Upper lobe of right lung (tissue), 1 donor: ENCODE results near the gene IMPG1. TPM values are rescaled to one million over a fixed set of nuclear protein-coding genes. Genes with fewer than 3 reads are reported as not detected.

ENCODE experiments used
- ATAC-seq: fragments of 200-7000 bp; cut with Tn5 transposase; one replicate; pipeline ENCODE4 v1.9.1; 2020; ENCODE audit warnings: mild to moderate bottlenecking, moderate library complexity
- DNase-seq: peaks from one replicate; pipeline ENCODE4 v3.0.0-alpha.2; 2020
- H3K27ac ChIP-seq: fragments of 200-600 bp; one replicate; pipeline ENCODE4 v1.8.0; 2022
- H3K27me3 ChIP-seq: fragments of 200-600 bp; one replicate; pipeline ENCODE4 v1.8.0; 2022; ENCODE audit warnings: mild to moderate bottlenecking
- H3K36me3 ChIP-seq: fragments of 200-600 bp; one replicate; pipeline ENCODE4 v1.8.0; 2022
- H3K4me1 ChIP-seq: fragments of 200-600 bp; one replicate; pipeline ENCODE4 v1.8.0; 2022
- H3K4me3 ChIP-seq: fragments of 200-600 bp; one replicate; pipeline ENCODE4 v1.8.0; 2022; ENCODE audit warnings: mild to moderate bottlenecking
- H3K9me3 ChIP-seq: fragments of 200-600 bp; one replicate; pipeline ENCODE4 v1.8.0; 2022
- intact Hi-C: fragments of 100-400 bp; cut with DNase I; formaldehyde crosslinking; loops from one replicate; pipeline ENCODE4 v1.11.0; 2022
- long read RNA-seq: library from polyadenylated mRNA; unstranded; transcript quantifications from one replicate; pipeline ENCODE4 v2.0.0, GENCODE V29; 2021
- total RNA-seq: library from RNA; stranded (reverse); fragmentation: NEBNext Ultra II Directional; extraction: Animal tissue kit (Norgen Biotek cat#: 25700); gene quantifications from one replicate; pipeline ENCODE4 v1.2.1, GENCODE V29; 2021
- TF ChIP-seq, protein P1 (sequence below): fragments of 200-600 bp; IDR thresholded peaks from one replicate; pipeline ENCODE4 v1.8.0; 2022; ENCODE audit warnings: antibody characterized with exemption
- donor health status: DM: no; HTN: yes; CAD: no; lungs with severe emphysema.

IMPG1 gene, protein sequence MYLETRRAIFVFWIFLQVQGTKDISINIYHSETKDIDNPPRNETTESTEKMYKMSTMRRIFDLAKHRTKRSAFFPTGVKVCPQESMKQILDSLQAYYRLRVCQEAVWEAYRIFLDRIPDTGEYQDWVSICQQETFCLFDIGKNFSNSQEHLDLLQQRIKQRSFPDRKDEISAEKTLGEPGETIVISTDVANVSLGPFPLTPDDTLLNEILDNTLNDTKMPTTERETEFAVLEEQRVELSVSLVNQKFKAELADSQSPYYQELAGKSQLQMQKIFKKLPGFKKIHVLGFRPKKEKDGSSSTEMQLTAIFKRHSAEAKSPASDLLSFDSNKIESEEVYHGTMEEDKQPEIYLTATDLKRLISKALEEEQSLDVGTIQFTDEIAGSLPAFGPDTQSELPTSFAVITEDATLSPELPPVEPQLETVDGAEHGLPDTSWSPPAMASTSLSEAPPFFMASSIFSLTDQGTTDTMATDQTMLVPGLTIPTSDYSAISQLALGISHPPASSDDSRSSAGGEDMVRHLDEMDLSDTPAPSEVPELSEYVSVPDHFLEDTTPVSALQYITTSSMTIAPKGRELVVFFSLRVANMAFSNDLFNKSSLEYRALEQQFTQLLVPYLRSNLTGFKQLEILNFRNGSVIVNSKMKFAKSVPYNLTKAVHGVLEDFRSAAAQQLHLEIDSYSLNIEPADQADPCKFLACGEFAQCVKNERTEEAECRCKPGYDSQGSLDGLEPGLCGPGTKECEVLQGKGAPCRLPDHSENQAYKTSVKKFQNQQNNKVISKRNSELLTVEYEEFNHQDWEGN
- total RNA-seq = not detected
- long read RNA-seq = 0 reads

DNA sequence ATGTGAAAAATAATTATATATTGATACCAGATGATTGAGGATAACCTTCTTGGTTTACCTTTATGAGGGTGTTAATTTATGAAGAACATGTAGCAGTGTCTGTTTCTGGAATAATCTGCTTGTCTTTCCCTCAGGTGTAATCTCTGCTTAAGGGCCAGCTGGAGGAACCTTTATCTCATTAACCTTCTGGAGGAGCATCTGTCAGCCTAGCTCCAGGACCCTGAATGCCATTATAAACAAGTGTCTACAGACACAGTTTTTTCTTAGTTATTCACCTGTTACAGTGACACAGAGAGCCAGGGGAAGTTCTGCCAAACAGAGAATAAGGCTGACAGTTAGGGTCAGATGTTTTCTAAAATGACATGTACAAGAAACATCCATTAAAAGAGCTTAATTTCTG is at the start of gene IMPG1:
TSS of gene IMPG1 (minus strand) at position 101 of the 400 bp plus-strand sequence. CDS start 174 bp downstream, outside the sequence.
- Histone ChIP-seq H3K27me3 (no peaks in the 10 kb centered on the region), H3K36me3 (no peaks in the 10 kb centered on the region), H3K27ac (no peak within 1 kb of the TSS), H3K4me1 (no peaks in the 10 kb centered on the region), H3K4me3 (no peak within 1 kb of the TSS), H3K9me3 (peaks cover 7% of the 10 kb centered on the region)
- DNase-seq (no peak), ATAC-seq (no peak)
- intact Hi-C loops = no loop called here
- TF ChIP-seq, protein P1, sequence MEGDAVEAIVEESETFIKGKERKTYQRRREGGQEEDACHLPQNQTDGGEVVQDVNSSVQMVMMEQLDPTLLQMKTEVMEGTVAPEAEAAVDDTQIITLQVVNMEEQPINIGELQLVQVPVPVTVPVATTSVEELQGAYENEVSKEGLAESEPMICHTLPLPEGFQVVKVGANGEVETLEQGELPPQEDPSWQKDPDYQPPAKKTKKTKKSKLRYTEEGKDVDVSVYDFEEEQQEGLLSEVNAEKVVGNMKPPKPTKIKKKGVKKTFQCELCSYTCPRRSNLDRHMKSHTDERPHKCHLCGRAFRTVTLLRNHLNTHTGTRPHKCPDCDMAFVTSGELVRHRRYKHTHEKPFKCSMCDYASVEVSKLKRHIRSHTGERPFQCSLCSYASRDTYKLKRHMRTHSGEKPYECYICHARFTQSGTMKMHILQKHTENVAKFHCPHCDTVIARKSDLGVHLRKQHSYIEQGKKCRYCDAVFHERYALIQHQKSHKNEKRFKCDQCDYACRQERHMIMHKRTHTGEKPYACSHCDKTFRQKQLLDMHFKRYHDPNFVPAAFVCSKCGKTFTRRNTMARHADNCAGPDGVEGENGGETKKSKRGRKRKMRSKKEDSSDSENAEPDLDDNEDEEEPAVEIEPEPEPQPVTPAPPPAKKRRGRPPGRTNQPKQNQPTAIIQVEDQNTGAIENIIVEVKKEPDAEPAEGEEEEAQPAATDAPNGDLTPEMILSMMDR = no peak

GRCh38 chr6:76120302-76120701 is 47.8 kb upstream of the IMPG1 start:
- no peak for DNase-seq
- H3K4me3 ChIP-seq = no peak overlapping the region
- H3K4me1 ChIP-seq = no peaks in the 10 kb centered on the region
- TF ChIP-seq, protein P1 = no peak
- H3K27ac ChIP-seq = no peak overlapping the region
- no peaks in the 10 kb centered on the region for H3K27me3 ChIP-seq
- no peaks in the 10 kb centered on the region for H3K36me3 ChIP-seq
- H3K9me3 ChIP-seq = peaks cover 6% of the 10 kb centered on the region
- no peak for ATAC-seq
- intact Hi-C loops = no loop called here

GRCh38 chr6:76073281-76073680 is 819 bp upstream of the IMPG1 start:
- no peaks in the 10 kb centered on the region for H3K36me3 ChIP-seq
- H3K4me3 ChIP-seq = no peak overlapping the region
- no peak for ATAC-seq
- TF ChIP-seq, protein P1 = no peak
- no peaks in the 10 kb centered on the region for H3K27me3 ChIP-seq
- intact Hi-C loops = no loop called here
- DNase-seq = no peak
- H3K9me3 ChIP-seq = peaks cover 7% of the 10 kb centered on the region
- no peaks in the 10 kb centered on the region for H3K4me1 ChIP-seq
- no peak overlapping the region for H3K27ac ChIP-seq

DNA sequence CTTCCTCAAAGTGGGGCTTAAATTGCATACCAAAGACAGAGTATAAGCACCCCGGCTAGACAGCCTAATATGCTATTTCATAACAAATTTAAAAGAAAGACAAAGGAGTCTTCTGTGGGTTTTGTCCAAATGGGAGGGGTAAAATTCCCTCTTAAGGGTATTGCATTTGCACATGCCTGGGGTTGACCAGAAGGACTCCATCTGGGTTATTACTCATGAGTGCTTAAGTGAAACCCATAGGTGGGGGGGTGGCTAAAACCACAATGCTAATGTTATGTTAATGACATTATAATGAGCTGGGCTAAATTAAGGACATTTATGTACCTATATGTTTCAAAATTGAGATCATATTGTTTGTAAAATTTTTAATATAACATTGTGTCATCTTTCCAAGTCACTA is 15.0 kb downstream of the IMPG1 start:
- ATAC-seq (no peak), DNase-seq (no peak)
- no peak overlapping the region for H3K27ac ChIP-seq
- TF ChIP-seq, protein P1 = no peak
- no peaks in the 10 kb centered on the region for H3K9me3 ChIP-seq
- intact Hi-C loops = no loop called here
- no peaks in the 10 kb centered on the region for H3K4me1 ChIP-seq
- H3K4me3 ChIP-seq = no peak overlapping the region
- H3K36me3 ChIP-seq = no peaks in the 10 kb centered on the region
- no peaks in the 10 kb centered on the region for H3K27me3 ChIP-seq

- intact Hi-C loops = no loop called here
- Histone ChIP-seq H3K9me3 (no peaks in the 10 kb centered on the region), H3K4me1 (no peaks in the 10 kb centered on the region), H3K27me3 (no peaks in the 10 kb centered on the region), H3K4me3 (no peak overlapping the region), H3K36me3 (no peaks in the 10 kb centered on the region), H3K27ac (no peak overlapping the region)
- TF ChIP-seq, protein P1 = no peak
- ATAC-seq (no peak), DNase-seq (no peak)
Measured at GRCh38 chr6:76052314-76052713, 20.1 kb downstream of the IMPG1 start.
